Ascending aorta (tissue), 2 donors: Measurements from ENCODE around the gene VAMP5. TPM values are rescaled to one million over a fixed set of nuclear protein-coding genes. Genes with fewer than 3 reads are reported as not detected.
"Not testable (repeated sequence)": the region's sequence is repeated elsewhere in the genome, so short reads cannot be mapped to it uniquely, and the experiment has no call there.

Experiments
- DNase-seq, 2 donors: peaks; one replicate each; pipeline ENCODE4 v3.0.0-alpha.2; 2019; ENCODE audit warnings: low spot score in 2 of 2
- H3K27ac ChIP-seq, 2 donors: fragments of 200-600 bp; sonication (generic); one replicate each; pipeline ENCODE4 v1.5.1; 2016 to 2017; ENCODE audit warnings: mild to moderate bottlenecking in 1 of 2
- H3K27me3 ChIP-seq: fragments of 200-600 bp; sonication (generic); one replicate; pipeline ENCODE4 v1.5.1; 2017
- H3K36me3 ChIP-seq, 2 donors: fragments of 200-600 bp; sonication (generic); one replicate each; pipeline ENCODE4 v1.5.1; 2016
- H3K4me1 ChIP-seq, 2 donors: fragments of 200-600 bp; sonication (generic); one replicate each; pipeline ENCODE4 v1.5.1; 2016 to 2017; ENCODE audit warnings: mild to moderate bottlenecking in 1 of 2
- H3K4me3 ChIP-seq, 2 donors: fragments of 200-600 bp; sonication (generic); one replicate each; pipeline ENCODE4 v1.5.1; 2016 to 2017; ENCODE audit warnings: mild to moderate bottlenecking in 1 of 2
- H3K9me3 ChIP-seq, 2 donors: fragments of 200-600 bp; sonication (generic); one replicate each; pipeline ENCODE4 v1.5.1; 2016
- CTCF ChIP-seq, 3 experiments: fragments of 200-600 bp in 2 of 3; fragments of 450-650 bp in 1 of 3; sonication (generic) in 2 of 3; IDR thresholded peaks; one replicate each; pipeline ENCODE4 v1.5.1; 2016 to 2019; ENCODE audit warnings: antibody characterized with exemption in 3 of 3, mild to moderate bottlenecking in 1 of 3, moderate library complexity in 1 of 3
- intact Hi-C: fragments of 100-400 bp; cut with DNase I; formaldehyde crosslinking; loops from one replicate; pipeline ENCODE4 v1.15.1; 2023
- total RNA-seq: library from RNA; depleted of rRNA; stranded (reverse); fragments of >200 nt; gene quantifications from one replicate; pipeline ENCODE4 v1.1.0, GENCODE V29; 2016

Gene VAMP5
- total RNA-seq, 1 donor from 2014 or later, result 114 TPM

GRCh38 chr2:85557130-85557529 lies 27.1 kb upstream of the VAMP5 start:
- intact Hi-C loops, result no loop called here
- DNase-seq, result no peak
- Histone ChIP-seq H3K27me3 (no peaks in the 10 kb centered on the region), H3K36me3 (peaks cover 28 to 58% of the 10 kb centered on the region in 2 donors), H3K4me3 (no peak overlapping the region), H3K27ac (no peak overlapping the region), H3K4me1 (peaks cover 3 to 14% of the 10 kb centered on the region in 2 donors), H3K9me3 (no peaks in the 10 kb centered on the region)
- TF ChIP-seq CTCF (IDR thresholded peaks at IDR 0.05), result no peak

- no peak for DNase-seq
- no peak overlapping the region for H3K27ac ChIP-seq
- H3K4me3 ChIP-seq, result no peak overlapping the region
- TF ChIP-seq CTCF (IDR thresholded peaks at IDR 0.05), result no peak
- peaks cover 20 to 49% of the 10 kb centered on the region in 2 donors for H3K36me3 ChIP-seq
- peaks cover 3 to 16% of the 10 kb centered on the region in 2 donors for H3K4me1 ChIP-seq
- no peaks in the 10 kb centered on the region for H3K9me3 ChIP-seq
- no peaks in the 10 kb centered on the region for H3K27me3 ChIP-seq
- intact Hi-C loops, result no loop called here
These were observed 26.1 kb upstream of the VAMP5 start for GRCh38 chr2:85558160-85558559.

- DNase-seq, H3K27me3 ChIP-seq, H3K9me3 ChIP-seq, H3K27ac ChIP-seq: not testable (repeated sequence)
- peak overlapping the region; percentile 77 to 79 for H3K4me3 ChIP-seq
- intact Hi-C loops, result loop anchor here (2.0 kb wide), 3 partner anchors 22 to 56 kb away; partner anchors contain the start of genes MAT2A, USP39 and VAMP5
- peaks cover 3 to 16% of the 10 kb centered on the region in 2 donors for H3K4me1 ChIP-seq
- H3K36me3 ChIP-seq, result peaks cover 2 to 27% of the 10 kb centered on the region in 2 donors
These were observed 23.9 kb upstream of the VAMP5 start for GRCh38 chr2:85560403-85560726.

- peaks cover 0 to 22% of the 10 kb centered on the region in 2 donors for H3K36me3 ChIP-seq
- H3K4me1 ChIP-seq, result peaks cover 3 to 16% of the 10 kb centered on the region in 2 donors
- H3K4me3 ChIP-seq, result peak overlapping the region; percentile 77 to 79
- H3K27ac ChIP-seq, result peak overlapping the region; percentile 76 to 86
- no peaks in the 10 kb centered on the region for H3K9me3 ChIP-seq
- DNase-seq, result no peak
- TF ChIP-seq CTCF (IDR thresholded peaks at IDR 0.05), result no peak
- intact Hi-C loops, result loop anchor here (1.0 to 2.0 kb wide), 4 partner anchors 22 to 56 kb away; partner anchors contain the start of genes MAT2A, TMEM150A, USP39 and VAMP5
- no peaks in the 10 kb centered on the region for H3K27me3 ChIP-seq
These were observed 23.4 kb upstream of the VAMP5 start for GRCh38 chr2:85560812-85561279.

GRCh38 chr2:85561280-85562212 lies 22.7 kb upstream of the VAMP5 start, which contains the start of gene GGCX:
Gene GGCX (minus strand): TSS chr2:85561493. CDS start chr2:85561428, 65 bp downstream.
- intact Hi-C loops, result loop anchor here (1.0 to 2.0 kb wide), 4 partner anchors 23 to 55 kb away; partner anchors contain the start of genes MAT2A, TMEM150A, USP39 and VAMP5
- H3K9me3 ChIP-seq, result no peaks in the 10 kb centered on the region

More at GRCh38 chr2:85561280-85562212, 22.7 kb upstream of the VAMP5 start, which contains the start of gene GGCX:
- Histone ChIP-seq H3K27me3 (no peaks in the 10 kb centered on the region), H3K4me1 (peaks cover 3 to 16% of the 10 kb centered on the region in 2 donors), H3K4me3 (peak within 1 kb of the TSS; percentile 77 to 79), H3K36me3 (peaks cover 0 to 20% of the 10 kb centered on the region in 2 donors), H3K27ac (peak within 1 kb of the TSS; percentile 76 to 86)
- TF ChIP-seq CTCF (IDR thresholded peaks at IDR 0.05), result peak in 2 of 3 experiments; percentile 10 to 35
- DNase-seq, result peak; percentile 82 to 97
